H9 (cell line): ENCODE data around the gene CD84. TPM values are rescaled to one million over a fixed set of nuclear protein-coding genes. Genes with fewer than 3 reads are reported as not detected.

ENCODE experiments used
- DNase-seq: peaks from one replicate; pipeline ENCODE4 v3.0.0-alpha.2; 2017
- H2AFZ ChIP-seq: one replicate; pipeline ENCODE4 v1.6.1; 2013; ENCODE audit warnings: mild to moderate bottlenecking, low read length, control low read depth, moderate library complexity
- H2AK5ac ChIP-seq: 2 replicates; pipeline ENCODE4 v1.6.1; 2013; ENCODE audit warnings: low read length, control low read depth, mixed read lengths; ENCODE audit not compliant: insufficient read length
- H2BK120ac ChIP-seq: one replicate; pipeline ENCODE4 v1.6.1; 2013; ENCODE audit warnings: low read depth, mild to moderate bottlenecking, low read length, control low read depth, inconsistent platforms; ENCODE audit not compliant: poor library complexity, severe bottlenecking
- H2BK12ac ChIP-seq: 2 replicates; pipeline ENCODE4 v1.6.1; 2013; ENCODE audit warnings: low read length, control low read depth, mixed read lengths, low read depth; ENCODE audit not compliant: insufficient read length
- H2BK15ac ChIP-seq: 2 replicates; pipeline ENCODE4 v1.6.1; 2013; ENCODE audit warnings: low read depth, low read length, control low read depth
- H2BK20ac ChIP-seq: one replicate; pipeline ENCODE4 v1.6.1; 2013; ENCODE audit warnings: low read depth, mild to moderate bottlenecking, low read length, control low read depth, inconsistent platforms; ENCODE audit not compliant: poor library complexity, severe bottlenecking
- H2BK5ac ChIP-seq: 2 replicates; pipeline ENCODE4 v1.6.1; 2013; ENCODE audit warnings: low read length, control low read depth, mixed read lengths; ENCODE audit not compliant: insufficient read length
- H3K14ac ChIP-seq: 2 replicates; pipeline ENCODE4 v1.6.1; 2013; ENCODE audit warnings: low read length, control low read depth; ENCODE audit not compliant: insufficient read depth
- H3K18ac ChIP-seq: 2 replicates; pipeline ENCODE4 v1.6.1; 2013; ENCODE audit warnings: low read depth, mild to moderate bottlenecking, mixed read lengths, low read length, control low read depth; ENCODE audit not compliant: insufficient read length
- H3K23ac ChIP-seq: 2 replicates; pipeline ENCODE4 v1.6.1; 2013; ENCODE audit warnings: low read length, control low read depth, mixed read lengths, low read depth; ENCODE audit not compliant: insufficient read length
- H3K23me2 ChIP-seq: 2 replicates; pipeline ENCODE4 v1.6.1; 2013; ENCODE audit warnings: low read depth, mild to moderate bottlenecking, mixed read lengths, low read length, control low read depth; ENCODE audit not compliant: insufficient read length, poor library complexity, severe bottlenecking
- H3K27ac ChIP-seq: 2 replicates; pipeline ENCODE4 v1.5.1; 2013; ENCODE audit warnings: low read length, control low read depth, mixed read lengths, low read depth; ENCODE audit not compliant: insufficient read length
- H3K27me3 ChIP-seq: 2 replicates; pipeline ENCODE4 v1.6.1; 2013; ENCODE audit warnings: low read length, control low read depth, inconsistent platforms; ENCODE audit not compliant: insufficient read depth
- H3K4ac ChIP-seq: 2 replicates; pipeline ENCODE4 v1.6.1; 2013; ENCODE audit warnings: low read depth, mild to moderate bottlenecking, control low read depth, inconsistent platforms, low read length, moderate library complexity
- H3K4me1 ChIP-seq: 2 replicates; pipeline ENCODE4 v1.6.1; 2013; ENCODE audit warnings: low read length, control low read depth, inconsistent platforms; ENCODE audit not compliant: insufficient read depth
- H3K4me2 ChIP-seq: 2 replicates; pipeline ENCODE4 v1.6.1; 2013; ENCODE audit warnings: low read length, control low read depth, mixed read lengths; ENCODE audit not compliant: insufficient read length, insufficient read depth
- H3K56ac ChIP-seq: 2 replicates; pipeline ENCODE4 v1.6.1; 2013; ENCODE audit warnings: low read depth, mild to moderate bottlenecking, mixed read lengths, low read length, control low read depth; ENCODE audit not compliant: insufficient read length
- H3K79me1 ChIP-seq: 2 replicates; pipeline ENCODE4 v1.6.1; 2013; ENCODE audit warnings: low read depth, mild to moderate bottlenecking, moderate library complexity, low read length, control low read depth, inconsistent platforms; ENCODE audit not compliant: insufficient read depth, poor library complexity, severe bottlenecking
- H3K79me2 ChIP-seq: 2 replicates; pipeline ENCODE4 v1.6.1; 2013; ENCODE audit warnings: low read length, control low read depth, inconsistent platforms; ENCODE audit not compliant: insufficient read depth
- H3K9ac ChIP-seq: 2 replicates; pipeline ENCODE4 v1.6.1; 2013; ENCODE audit warnings: low read length, control low read depth, mixed read lengths; ENCODE audit not compliant: insufficient read length; ENCODE audit errors: extremely low read depth
- H3K9me3 ChIP-seq: one replicate; pipeline ENCODE4 v1.6.1; 2013; ENCODE audit warnings: low read depth, low read length, inconsistent platforms; ENCODE audit not compliant: control insufficient read depth
- H3T11ph ChIP-seq: one replicate; pipeline ENCODE4 v1.6.1; 2013; ENCODE audit warnings: mild to moderate bottlenecking, low read length, control low read depth, inconsistent platforms
- H4K20me1 ChIP-seq: one replicate; pipeline ENCODE4 v1.6.1; 2013; ENCODE audit not compliant: control insufficient read depth, insufficient read length, insufficient read depth
- H4K5ac ChIP-seq: 2 replicates; pipeline ENCODE4 v1.6.1; 2013; ENCODE audit warnings: low read depth, mild to moderate bottlenecking, mixed read lengths, low read length, control low read depth; ENCODE audit not compliant: insufficient read length
- H4K8ac ChIP-seq: replicated peaks from 2 replicates; pipeline ENCODE4 v1.6.1; 2013; ENCODE audit warnings: low read length, control low read depth, mixed read lengths, low read depth; ENCODE audit not compliant: insufficient read length
- H4K91ac ChIP-seq: 2 replicates; pipeline ENCODE4 v1.6.1; 2013; ENCODE audit warnings: low read depth, mild to moderate bottlenecking, moderate library complexity, mixed read lengths, low read length, control low read depth; ENCODE audit not compliant: insufficient read length
- H3K27ac Mint-ChIP-seq, 3 experiments: 2 replicates in 2 of 3; 3 replicates in 1 of 3; pipeline ENCODE4 v1.8.0; 2020 to 2021; ENCODE audit warnings: mixed read lengths in 3 of 3, mild to moderate bottlenecking in 1 of 3, moderate library complexity in 1 of 3
- H3K27me3 Mint-ChIP-seq: 2 replicates; pipeline ENCODE4 v1.8.0; 2021; ENCODE audit warnings: low read depth, mild to moderate bottlenecking, moderate library complexity, mixed read lengths
- H3K36me3 Mint-ChIP-seq, 3 experiments: 2 replicates in 2 of 3; 3 replicates in 1 of 3; pipeline ENCODE4 v1.8.0; 2020 to 2021; ENCODE audit warnings: low read depth in 3 of 3, mixed read lengths in 3 of 3; ENCODE audit not compliant: insufficient read depth in 1 of 3
- H3K4me1 Mint-ChIP-seq, 2 experiments: 2 replicates each; pipeline ENCODE4 v1.8.0; 2020; ENCODE audit warnings: mixed read lengths in 2 of 2
- H3K4me3 Mint-ChIP-seq, 2 experiments: 2 replicates in 1 of 2; 3 replicates in 1 of 2; pipeline ENCODE4 v1.8.0; 2020 to 2021; ENCODE audit warnings: mild to moderate bottlenecking in 2 of 2, mixed read lengths in 2 of 2, moderate library complexity in 1 of 2
- H3K9me3 Mint-ChIP-seq, 2 experiments: 2 replicates in 1 of 2; 3 replicates in 1 of 2; pipeline ENCODE4 v1.8.0; 2020; ENCODE audit warnings: mild to moderate bottlenecking in 2 of 2, mixed read lengths in 2 of 2, moderate library complexity in 1 of 2
- WGBS: extraction: QIAGEN DNeasy Blood & Tissue Kit; methylation state at CpG from one replicate; pipeline ENCODE4 v1.1.7; 2013; ENCODE audit warnings: missing lambda C conversion rate, low lambda C conversion rate, mixed read lengths; ENCODE audit not compliant: insufficient read length; ENCODE audit errors: extremely low coverage; 5-methylcytosine and 5-hydroxymethylcytosine counted together
- total RNA-seq: library from RNA; stranded (reverse); gene quantifications from 2 replicates; pipeline ENCODE4 v1.2.1, GENCODE V29; 2021
- TF ChIP-seq, protein P1 (sequence below): fragments of 200-600 bp; sonication (generic); conservative IDR thresholded peaks from 3 replicates; pipeline ENCODE4 v1.8.0; 2021; ENCODE audit warnings: antibody characterized with exemption, mild to moderate bottlenecking

Gene CD84
- total RNA-seq, 1 experiment from 2014 or later, result not detected

GRCh38 chr1:160553778-160554177 lies 25.5 kb downstream of the CD84 start:
- Histone ChIP-seq H3K9me3 (no peaks in the 10 kb centered on the region), H2AK5ac (no peak overlapping the region), H2BK20ac (no peak overlapping the region), H3K56ac (no peak overlapping the region), H4K8ac (no peak overlapping the region), H2BK5ac (no peak overlapping the region), H2AFZ (no peak overlapping the region), H3K27me3 (no peaks in the 10 kb centered on the region), H4K20me1 (no peaks in the 10 kb centered on the region), H2BK15ac (no peak overlapping the region), H3K23ac (no peak overlapping the region), H3K79me2 (no peaks in the 10 kb centered on the region), H3K4me1 (no peaks in the 10 kb centered on the region), H2BK12ac (no peak overlapping the region), H4K91ac (no peak overlapping the region), H3K23me2 (no peaks in the 10 kb centered on the region), H3T11ph (no peak overlapping the region), H3K14ac (no peak overlapping the region), H3K18ac (no peak overlapping the region), H3K27ac (no peak overlapping the region), H3K4me2 (no peak overlapping the region), H3K79me1 (no peaks in the 10 kb centered on the region), H3K4ac (no peak overlapping the region), H3K9ac (no peak overlapping the region), H4K5ac (no peak overlapping the region), H2BK120ac (no peak overlapping the region)
- no CpG with 5 or more reads among the region's 4 CpGs for WGBS
- Mint-ChIP-seq H3K36me3 (no peaks in the 10 kb centered on the region), H3K4me3 (no peak overlapping the region), H3K4me1 (0 out of 4 replicates have a peak, but pooled peaks cover 0 to 2% of the 10 kb centered on the region in 2 experiments), H3K27ac (no peak overlapping the region), H3K27me3 (peaks cover 2% of the 10 kb centered on the region; the same call in 1 of the 2 replicates), H3K9me3 (no peaks in the 10 kb centered on the region)
- TF ChIP-seq, protein P1, sequence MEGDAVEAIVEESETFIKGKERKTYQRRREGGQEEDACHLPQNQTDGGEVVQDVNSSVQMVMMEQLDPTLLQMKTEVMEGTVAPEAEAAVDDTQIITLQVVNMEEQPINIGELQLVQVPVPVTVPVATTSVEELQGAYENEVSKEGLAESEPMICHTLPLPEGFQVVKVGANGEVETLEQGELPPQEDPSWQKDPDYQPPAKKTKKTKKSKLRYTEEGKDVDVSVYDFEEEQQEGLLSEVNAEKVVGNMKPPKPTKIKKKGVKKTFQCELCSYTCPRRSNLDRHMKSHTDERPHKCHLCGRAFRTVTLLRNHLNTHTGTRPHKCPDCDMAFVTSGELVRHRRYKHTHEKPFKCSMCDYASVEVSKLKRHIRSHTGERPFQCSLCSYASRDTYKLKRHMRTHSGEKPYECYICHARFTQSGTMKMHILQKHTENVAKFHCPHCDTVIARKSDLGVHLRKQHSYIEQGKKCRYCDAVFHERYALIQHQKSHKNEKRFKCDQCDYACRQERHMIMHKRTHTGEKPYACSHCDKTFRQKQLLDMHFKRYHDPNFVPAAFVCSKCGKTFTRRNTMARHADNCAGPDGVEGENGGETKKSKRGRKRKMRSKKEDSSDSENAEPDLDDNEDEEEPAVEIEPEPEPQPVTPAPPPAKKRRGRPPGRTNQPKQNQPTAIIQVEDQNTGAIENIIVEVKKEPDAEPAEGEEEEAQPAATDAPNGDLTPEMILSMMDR, result no peak
- DNase-seq, result no peak
